ENCODE results near the gene SUSD1. TPM values are rescaled to one million over a fixed set of nuclear protein-coding genes. Genes with fewer than 3 reads are reported as not detected.
A peak's percentile ranks its signal among the peaks of the same experiment; 100 is the strongest.
"Not testable (repeated sequence)": the region's sequence is repeated elsewhere in the genome, so short reads cannot be mapped to it uniquely, and the experiment has no call there.

The SUSD1 gene
- total RNA-seq, 2 experiments from 2014 or later, result 3.2 to 3.6 TPM

GRCh38 chr9:112145886-112146285, 29.2 kb downstream of the SUSD1 start:
- Mint-ChIP-seq H3K27ac (peak overlapping the region; percentile 6), H3K4me3 (no peak overlapping the region), H3K36me3 (peaks cover 2% of the 10 kb centered on the region), H3K4me1 (ENCODE audit: low read depth) (peaks cover 7% of the 10 kb centered on the region), H3K9me3 (no peaks in the 10 kb centered on the region), H3K27me3 (no peaks in the 10 kb centered on the region)
- intact Hi-C loops (cut with micrococcal nuclease), result no loop called here
- POLR2A ChIA-PET, result no interaction called here
- CTCF ChIA-PET, result no interaction called here
- no peak for DNase-seq

GRCh38 chr9:112144807-112145206, 30.3 kb downstream of the SUSD1 start:
- DNase-seq, result no peak
- H3K36me3 Mint-ChIP-seq, result peaks cover 2% of the 10 kb centered on the region
- no peaks in the 10 kb centered on the region for H3K27me3 Mint-ChIP-seq
- CTCF ChIA-PET, result no interaction called here
- POLR2A ChIA-PET, result no interaction called here
- no peaks in the 10 kb centered on the region for H3K9me3 Mint-ChIP-seq
- intact Hi-C loops (cut with micrococcal nuclease), result no loop called here
- no peak overlapping the region for H3K4me3 Mint-ChIP-seq
- no peak overlapping the region for H3K27ac Mint-ChIP-seq
- H3K4me1 Mint-ChIP-seq (ENCODE audit: low read depth), result peaks cover 7% of the 10 kb centered on the region

- intact Hi-C loops (cut with micrococcal nuclease), result no loop called here
- Mint-ChIP-seq H3K27me3 (no peaks in the 10 kb centered on the region), H3K4me3 (no peak overlapping the region), H3K9me3 (no peaks in the 10 kb centered on the region), H3K4me1 (ENCODE audit: low read depth) (peaks cover 7% of the 10 kb centered on the region), H3K27ac (no peak overlapping the region), H3K36me3 (peaks cover 2% of the 10 kb centered on the region)
- CTCF ChIA-PET, result no interaction called here
- POLR2A ChIA-PET, result no interaction called here
- no peak for DNase-seq
These were observed 32.7 kb downstream of the SUSD1 start for GRCh38 chr9:112142420-112142819.

- ChIA-PET POLR2A (no interaction called here), CTCF (no interaction called here)
- Mint-ChIP-seq H3K9me3 (no peaks in the 10 kb centered on the region), H3K27me3 (no peaks in the 10 kb centered on the region), H3K4me1 (ENCODE audit: low read depth) (no peaks in the 10 kb centered on the region), H3K4me3 (no peak overlapping the region), H3K36me3 (peaks cover 2% of the 10 kb centered on the region), H3K27ac (no peak overlapping the region)
- DNase-seq, result no peak
- intact Hi-C loops (cut with micrococcal nuclease), result no loop called here
These were observed 34.2 kb downstream of the SUSD1 start for GRCh38 chr9:112140936-112141335.

- H3K4me1 Mint-ChIP-seq (ENCODE audit: low read depth), result no peaks in the 10 kb centered on the region
- intact Hi-C loops (cut with micrococcal nuclease), result no loop called here
- ChIA-PET POLR2A (no interaction called here), CTCF (no interaction called here)
- H3K9me3 Mint-ChIP-seq, result peaks cover 3% of the 10 kb centered on the region
- DNase-seq, result no peak
- peaks cover 9% of the 10 kb centered on the region for H3K36me3 Mint-ChIP-seq
- no peak overlapping the region for H3K4me3 Mint-ChIP-seq
- H3K27me3 Mint-ChIP-seq, result no peaks in the 10 kb centered on the region
- H3K27ac Mint-ChIP-seq, result no peak overlapping the region
These were observed 38.0 kb downstream of the SUSD1 start for GRCh38 chr9:112137066-112137465.

GRCh38 chr9:112135706-112136105, 39.4 kb downstream of the SUSD1 start:
- peaks cover 9% of the 10 kb centered on the region for H3K36me3 Mint-ChIP-seq
- H3K27ac Mint-ChIP-seq, result no peak overlapping the region
- intact Hi-C loops (cut with micrococcal nuclease), result no loop called here
- H3K4me1 Mint-ChIP-seq (ENCODE audit: low read depth), result no peaks in the 10 kb centered on the region
- ChIA-PET POLR2A (no interaction called here), CTCF (no interaction called here)
- no peaks in the 10 kb centered on the region for H3K27me3 Mint-ChIP-seq
- H3K9me3 Mint-ChIP-seq, result peaks cover 3% of the 10 kb centered on the region
- no peak for DNase-seq
- H3K4me3 Mint-ChIP-seq, result no peak overlapping the region

- H3K4me1 Mint-ChIP-seq (ENCODE audit: low read depth); POLR2A ChIA-PET; CTCF ChIA-PET; H3K27me3 Mint-ChIP-seq; H3K4me3 Mint-ChIP-seq; DNase-seq; H3K36me3 Mint-ChIP-seq; H3K9me3 Mint-ChIP-seq; H3K27ac Mint-ChIP-seq; intact Hi-C loops (cut with micrococcal nuclease): not testable (repeated sequence)
These were observed 41.3 kb downstream of the SUSD1 start for GRCh38 chr9:112133806-112134205.

- ChIA-PET POLR2A (no interaction called here), CTCF (interaction anchor here (1.6 kb wide), 1 partner anchor 34 kb away, joined by 6 read pairs; no protein-coding TSS in a partner anchor)
- Mint-ChIP-seq H3K27me3 (no peaks in the 10 kb centered on the region), H3K9me3 (peaks cover 3% of the 10 kb centered on the region), H3K36me3 (peaks cover 9% of the 10 kb centered on the region), H3K4me1 (ENCODE audit: low read depth) (no peaks in the 10 kb centered on the region), H3K27ac (no peak overlapping the region), H3K4me3 (no peak overlapping the region)
- intact Hi-C loops (cut with micrococcal nuclease), result no loop called here
- no peak for DNase-seq
These were observed 42.7 kb downstream of the SUSD1 start for GRCh38 chr9:112132356-112132755.

GRCh38 chr9:112130997-112131396, 44.1 kb downstream of the SUSD1 start:
- intact Hi-C loops (cut with micrococcal nuclease), result no loop called here
- peaks cover 9% of the 10 kb centered on the region for H3K36me3 Mint-ChIP-seq
- H3K9me3 Mint-ChIP-seq, result peaks cover 3% of the 10 kb centered on the region
- no peak overlapping the region for H3K4me3 Mint-ChIP-seq
- no peak for DNase-seq
- no peaks in the 10 kb centered on the region for H3K4me1 Mint-ChIP-seq (ENCODE audit: low read depth)
- no peak overlapping the region for H3K27ac Mint-ChIP-seq
- no peaks in the 10 kb centered on the region for H3K27me3 Mint-ChIP-seq
- ChIA-PET CTCF (interaction anchor here (0.6 to 1.6 kb wide), 5 partner anchors 33 to 382 kb away, joined by 3 to 6 read pairs (median 3); partner anchors contain the start of gene PTBP3), POLR2A (interaction anchor here (0.6 kb wide), 2 partner anchors 120 to 510 kb away, joined by 3 read pairs; no protein-coding TSS in a partner anchor)

- CTCF ChIA-PET, result interaction anchor here (1.4 kb wide), 1 partner anchor 230 kb away, joined by 3 read pairs; no protein-coding TSS in a partner anchor
- intact Hi-C loops (cut with micrococcal nuclease), result no loop called here
- no peak overlapping the region for H3K27ac Mint-ChIP-seq
These were observed 44.8 kb downstream of the SUSD1 start for GRCh38 chr9:112130347-112130746.

GRCh38 chr9:112129246-112129645, 45.9 kb downstream of the SUSD1 start:
- POLR2A ChIA-PET, result no interaction called here
- no peak overlapping the region for H3K4me3 Mint-ChIP-seq
- no peaks in the 10 kb centered on the region for H3K27me3 Mint-ChIP-seq
- intact Hi-C loops (cut with micrococcal nuclease), result no loop called here
- peaks cover 9% of the 10 kb centered on the region for H3K36me3 Mint-ChIP-seq
- H3K4me1 Mint-ChIP-seq (ENCODE audit: low read depth), result no peaks in the 10 kb centered on the region
- H3K9me3 Mint-ChIP-seq, result peaks cover 3% of the 10 kb centered on the region
- no peak overlapping the region for H3K27ac Mint-ChIP-seq
- CTCF ChIA-PET, result no interaction called here
- no peak for DNase-seq

More at GRCh38 chr9:112130347-112130746, 44.8 kb downstream of the SUSD1 start:
- Mint-ChIP-seq H3K4me3 (no peak overlapping the region), H3K27me3 (no peaks in the 10 kb centered on the region), H3K9me3 (peaks cover 3% of the 10 kb centered on the region), H3K36me3 (peaks cover 9% of the 10 kb centered on the region), H3K4me1 (ENCODE audit: low read depth) (no peaks in the 10 kb centered on the region)
- no peak for DNase-seq
- POLR2A ChIA-PET, result no interaction called here

GRCh38 chr9:112128399-112128798, 46.7 kb downstream of the SUSD1 start:
- H3K4me1 Mint-ChIP-seq (ENCODE audit: low read depth); H3K36me3 Mint-ChIP-seq; H3K9me3 Mint-ChIP-seq; H3K4me3 Mint-ChIP-seq; H3K27ac Mint-ChIP-seq; H3K27me3 Mint-ChIP-seq; POLR2A ChIA-PET; intact Hi-C loops (cut with micrococcal nuclease); DNase-seq: not testable (repeated sequence)
- CTCF ChIA-PET, result interaction anchor here (1.0 kb wide), 1 partner anchor 234 kb away, joined by 3 read pairs; no protein-coding TSS in a partner anchor

GRCh38 chr9:112127281-112127680, 47.8 kb downstream of the SUSD1 start:
- no peaks in the 10 kb centered on the region for H3K9me3 Mint-ChIP-seq
- CTCF ChIA-PET, result interaction anchor here (1.0 kb wide), 1 partner anchor 235 kb away, joined by 3 read pairs; no protein-coding TSS in a partner anchor
- H3K27ac Mint-ChIP-seq, result no peak overlapping the region
- POLR2A ChIA-PET, result no interaction called here
- no peaks in the 10 kb centered on the region for H3K4me1 Mint-ChIP-seq (ENCODE audit: low read depth)
- no peaks in the 10 kb centered on the region for H3K27me3 Mint-ChIP-seq
- DNase-seq, result no peak
- intact Hi-C loops (cut with micrococcal nuclease), result no loop called here
- H3K4me3 Mint-ChIP-seq, result no peak overlapping the region
- peaks cover 9% of the 10 kb centered on the region for H3K36me3 Mint-ChIP-seq
